Neutrophil (primary cell): ENCODE results near the gene PRLR.

Source experiments
- H3K27ac ChIP-seq: fragments of 200-600 bp; sonication (generic); 2 replicates; pipeline ENCODE4 v1.5.1; 2016; ENCODE audit warnings: mild to moderate bottlenecking, moderate library complexity
- H3K27me3 ChIP-seq: fragments of 200-600 bp; sonication (generic); 2 replicates; pipeline ENCODE4 v1.6.0; 2016; ENCODE audit warnings: mild to moderate bottlenecking
- H3K36me3 ChIP-seq: fragments of 200-600 bp; sonication (generic); 2 replicates; pipeline ENCODE4 v1.5.1; 2017
- H3K4me1 ChIP-seq, 2 experiments: fragments of 200-600 bp in 1 of 2; sonication (generic) in 1 of 2; 1 replicate in 1 of 2; 2 replicates in 1 of 2; pipeline versions ENCODE4 v1.5.1 to v1.6.1; 2013 to 2016; ENCODE audit warnings: low read depth in 1 of 2, low read length in 1 of 2, mild to moderate bottlenecking in 1 of 2, moderate library complexity in 1 of 2; ENCODE audit not compliant: control insufficient read depth in 1 of 2, insufficient read depth in 1 of 2
- H3K4me3 ChIP-seq, 2 experiments: fragments of 200-600 bp in 1 of 2; sonication (generic) in 1 of 2; 1 replicate in 1 of 2; 2 replicates in 1 of 2; pipeline ENCODE4 v1.5.1; 2013 to 2016; ENCODE audit warnings: low read depth in 1 of 2, low read length in 1 of 2, mild to moderate bottlenecking in 1 of 2, moderate library complexity in 1 of 2
- H3K9me3 ChIP-seq: fragments of 200-600 bp; sonication (generic); 2 replicates; pipeline ENCODE4 v1.5.1; 2016
- CTCF ChIP-seq: fragments of 200-600 bp; sonication (generic); IDR thresholded peaks from 2 replicates; pipeline ENCODE4 v1.5.1; 2016; ENCODE audit warnings: antibody characterized with exemption

The PRLR gene

GRCh38 chr5:35143841-35144240 lies 86.4 kb downstream of the PRLR start:
- no peak overlapping the region for H3K4me3 ChIP-seq
- no peaks in the 10 kb centered on the region for H3K4me1 ChIP-seq
- H3K27ac ChIP-seq, result no peak overlapping the region
- no peaks in the 10 kb centered on the region for H3K9me3 ChIP-seq
- no peaks in the 10 kb centered on the region for H3K36me3 ChIP-seq
- TF ChIP-seq CTCF, result no peak
- no peaks in the 10 kb centered on the region for H3K27me3 ChIP-seq

- H3K27ac ChIP-seq, result no peak overlapping the region
- no peaks in the 10 kb centered on the region for H3K27me3 ChIP-seq
- no peaks in the 10 kb centered on the region for H3K9me3 ChIP-seq
- no peaks in the 10 kb centered on the region for H3K36me3 ChIP-seq
- no peaks in the 10 kb centered on the region for H3K4me1 ChIP-seq
- no peak for TF ChIP-seq CTCF
- no peak overlapping the region for H3K4me3 ChIP-seq
Observed at GRCh38 chr5:35141739-35142138, 88.5 kb downstream of the PRLR start.

- no peaks in the 10 kb centered on the region for H3K9me3 ChIP-seq
- no peak overlapping the region for H3K4me3 ChIP-seq
- no peaks in the 10 kb centered on the region for H3K27me3 ChIP-seq
- no peaks in the 10 kb centered on the region for H3K36me3 ChIP-seq
- TF ChIP-seq CTCF, result no peak
- no peak overlapping the region for H3K27ac ChIP-seq
- H3K4me1 ChIP-seq, result no peaks in the 10 kb centered on the region
Observed at GRCh38 chr5:35138232-35138631, 92.1 kb downstream of the PRLR start.

GRCh38 chr5:35136386-35136785 lies 93.9 kb downstream of the PRLR start:
- Histone ChIP-seq H3K27ac (no peak overlapping the region), H3K4me3 (no peak overlapping the region), H3K4me1 (no peaks in the 10 kb centered on the region), H3K36me3 (no peaks in the 10 kb centered on the region), H3K9me3 (no peaks in the 10 kb centered on the region), H3K27me3 (no peaks in the 10 kb centered on the region)
- no peak for TF ChIP-seq CTCF

GRCh38 chr5:35135239-35135700 lies 95.0 kb downstream of the PRLR start:
- H3K27ac ChIP-seq, result no peak overlapping the region
- no peaks in the 10 kb centered on the region for H3K9me3 ChIP-seq
- TF ChIP-seq CTCF, result no peak
- H3K4me3 ChIP-seq, result no peak overlapping the region
- no peaks in the 10 kb centered on the region for H3K4me1 ChIP-seq
- H3K36me3 ChIP-seq, result no peaks in the 10 kb centered on the region
- no peaks in the 10 kb centered on the region for H3K27me3 ChIP-seq
